T-cell (primary cell): ENCODE measurements around the gene TRPM3. TPM values are rescaled to one million over a fixed set of nuclear protein-coding genes. Genes with fewer than 3 reads are reported as not detected.

Source experiments
- ATAC-seq, 4 experiments: fragments of 200-7000 bp in 3 of 4; fragments of 150-1000 bp in 1 of 4; cut with Tn5 transposase; replicated peaks in 1 of 4; 1 replicate in 3 of 4; 2 replicates in 1 of 4; pipeline ENCODE4 v1.10.0; 2021; ENCODE audit warnings: moderate library complexity in 3 of 4, mild to moderate bottlenecking in 2 of 4, moderate number of reproducible peaks in 1 of 4
- CTCF ChIA-PET, 2 donors: fragments of 300-600 bp; sonication (Branson Sonifier 250); formaldehyde crosslinking; loops; one replicate each; lab custom pipeline; 2022; ENCODE audit warnings: antibody characterized with exemption in 2 of 2; lab: Charles Lee
- POLR2A ChIA-PET, 2 donors: fragments of 300-600 bp; sonication (Branson Sonifier 250); formaldehyde crosslinking; loops; one replicate each; lab custom pipeline; 2022; ENCODE audit warnings: antibody characterized with exemption in 2 of 2; lab: Charles Lee
- DNase-seq, 35 experiments: peaks; one replicate each; pipeline versions ENCODE4 v3.0.0 to v3.0.0-alpha.2; 2013 to 2023
- H3K27ac ChIP-seq: one replicate; pipeline ENCODE4 v1.5.1; 2013; ENCODE audit warnings: low read length
- H3K27me3 ChIP-seq, 2 experiments: replicated peaks in 1 of 2; 1 replicate in 1 of 2; 2 replicates in 1 of 2; pipeline versions ENCODE4 v1.6.1 to v1.7.0; 2013; ENCODE audit warnings: low read length in 1 of 2, mixed read lengths in 1 of 2; ENCODE audit not compliant: control insufficient read depth in 2 of 2, insufficient read depth in 2 of 2; ENCODE audit errors: extremely low read depth in 1 of 2
- H3K36me3 ChIP-seq, 2 donors: 1 replicate in 1 of 2; 2 replicates in 1 of 2; pipeline versions ENCODE4 v1.6.1 to v1.7.0; 2013; ENCODE audit warnings: low read length in 1 of 2; ENCODE audit not compliant: control insufficient read depth in 2 of 2, insufficient read depth in 1 of 2; ENCODE audit errors: extremely low read depth in 1 of 2
- H3K4me1 ChIP-seq, 2 experiments: 1 replicate in 1 of 2; 2 replicates in 1 of 2; pipeline versions ENCODE4 v1.6.1 to v1.7.0; 2013; ENCODE audit warnings: low read length in 2 of 2, mixed read lengths in 1 of 2; ENCODE audit not compliant: insufficient read depth in 2 of 2, control insufficient read depth in 1 of 2; ENCODE audit errors: extremely low read depth in 1 of 2
- H3K4me3 ChIP-seq, 2 donors: 1 replicate in 1 of 2; 2 replicates in 1 of 2; pipeline versions ENCODE4 v1.5.1 to v1.7.0; 2013; ENCODE audit warnings: mild to moderate bottlenecking in 2 of 2, low read length in 1 of 2, moderate library complexity in 1 of 2; ENCODE audit not compliant: control insufficient read depth in 1 of 2; ENCODE audit errors: extremely low read depth in 1 of 2
- H3K9me3 ChIP-seq: 2 replicates; pipeline ENCODE4 v1.7.0; 2013
- H3K27ac Mint-ChIP-seq, 2 donors: one replicate each; pipeline ENCODE4 v1.8.0; 2020 to 2021; ENCODE audit warnings: mild to moderate bottlenecking in 2 of 2, mixed read lengths in 2 of 2
- H3K27me3 Mint-ChIP-seq, 2 donors: one replicate each; pipeline ENCODE4 v1.8.0; 2021 to 2022; ENCODE audit warnings: mixed read lengths in 2 of 2
- H3K36me3 Mint-ChIP-seq: one replicate; pipeline ENCODE4 v1.8.0; 2021; ENCODE audit warnings: mixed read lengths
- H3K4me1 Mint-ChIP-seq, 3 donors: one replicate each; pipeline ENCODE4 v1.8.0; 2020 to 2022; ENCODE audit warnings: mixed read lengths in 3 of 3, mild to moderate bottlenecking in 1 of 3
- H3K4me3 Mint-ChIP-seq, 3 donors: one replicate each; pipeline ENCODE4 v1.8.0; 2020 to 2022; ENCODE audit warnings: mild to moderate bottlenecking in 3 of 3, mixed read lengths in 3 of 3, moderate library complexity in 3 of 3
- H3K9me3 Mint-ChIP-seq, 3 donors: one replicate each; pipeline ENCODE4 v1.8.0; 2020 to 2022; ENCODE audit warnings: mixed read lengths in 3 of 3
- WGBS: methylation state at CpG from one replicate; pipeline ENCODE4 v1.1.5; 2013; ENCODE audit warnings: missing lambda C conversion rate; ENCODE audit not compliant: insufficient coverage; 5-methylcytosine and 5-hydroxymethylcytosine counted together
- total RNA-seq, 35 experiments: library from RNA in 6 of 35; stranded (reverse) in 6 of 35; fragments of 120-200 nt in 1 of 35; gene quantifications; one replicate each; pipeline versions ENCODE4 v1.2.1 to v1.2.4 and lab custom pipeline; 2013 to 2026

The TRPM3 gene
- total RNA-seq, 5 donors from 2014 or later (not counting 1 experiment from before 2014, with no cell fraction given) = not detected

DNA sequence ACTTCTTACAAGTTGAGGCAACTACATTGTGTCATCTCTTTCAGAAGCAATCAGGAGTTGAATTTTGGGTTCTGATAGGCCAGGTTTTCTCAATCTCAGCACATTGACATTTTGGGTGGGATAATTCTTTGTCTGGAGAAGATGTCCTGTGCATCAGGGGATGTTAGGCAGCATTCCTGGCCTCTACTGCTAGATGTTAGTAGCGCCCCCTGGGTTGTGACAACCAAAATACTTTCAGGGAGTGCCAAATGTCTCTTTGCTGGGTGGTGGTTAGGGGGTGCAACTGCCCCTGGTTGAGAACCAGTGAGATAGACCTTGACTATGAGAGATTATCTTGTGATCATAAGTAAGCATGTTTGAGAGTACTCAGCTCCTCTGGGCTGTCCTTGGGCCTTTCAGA lies 542.7 kb downstream of the TRPM3 start:
- Mint-ChIP-seq H3K27me3 (no peaks in the 10 kb centered on the region), H3K36me3 (no peaks in the 10 kb centered on the region), H3K4me1 (peaks cover 0 to 6% (median 0%) of the 10 kb centered on the region in 3 donors), H3K9me3 (no peaks in the 10 kb centered on the region), H3K27ac (no peak overlapping the region), H3K4me3 (no peak overlapping the region)
- WGBS = 50% methylated on average over 1 of the region's 1 CpG
- H3K4me1 ChIP-seq = no peaks in the 10 kb centered on the region
- no peak overlapping the region for H3K4me3 ChIP-seq
- ChIA-PET POLR2A (no interaction called here), CTCF (interaction anchor here (0.7 to 1.5 kb wide), 3 partner anchors 24 to 239 kb away, joined by 3 to 5 read pairs (median 5); no protein-coding TSS in a partner anchor)
- ATAC-seq = no peak
- H3K36me3 ChIP-seq = no peaks in the 10 kb centered on the region
- no peaks in the 10 kb centered on the region for H3K9me3 ChIP-seq
- H3K27ac ChIP-seq = no peak overlapping the region
- peak in 1 of 35 experiments; percentile 25 for DNase-seq
- H3K27me3 ChIP-seq = no peaks in the 10 kb centered on the region

DNA sequence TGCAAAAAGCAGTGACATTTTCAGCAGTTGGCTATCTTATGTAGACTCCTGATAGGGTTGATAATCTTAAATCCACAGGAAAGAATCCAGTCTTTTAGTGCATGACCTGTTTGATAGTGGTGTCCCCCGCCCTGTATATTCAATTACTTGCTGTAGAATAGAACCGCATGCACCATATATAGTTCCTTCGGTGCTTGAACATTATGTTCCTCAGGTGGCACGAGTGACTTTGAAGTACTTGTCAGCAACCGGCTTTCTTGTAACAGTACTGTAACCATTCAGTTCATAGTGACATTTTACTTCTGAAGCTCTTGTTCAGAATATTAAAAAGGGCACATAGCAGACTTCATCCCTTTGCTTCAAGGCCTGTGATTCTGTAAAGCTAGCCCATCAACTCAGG lies 543.8 kb downstream of the TRPM3 start:
- H3K4me3 Mint-ChIP-seq = no peak overlapping the region
- H3K27me3 Mint-ChIP-seq = no peaks in the 10 kb centered on the region
- ChIA-PET CTCF (interaction anchor here (0.7 kb wide), 2 partner anchors 93 to 197 kb away, joined by 3 to 14 read pairs; no protein-coding TSS in a partner anchor), POLR2A (interaction anchor here in 1 of 2 donors (0.6 kb wide), 1 partner anchor 45 kb away, joined by 12 read pairs; no protein-coding TSS in a partner anchor)
- no peaks in the 10 kb centered on the region for H3K27me3 ChIP-seq
- no peaks in the 10 kb centered on the region for H3K4me1 ChIP-seq
- H3K36me3 Mint-ChIP-seq = no peaks in the 10 kb centered on the region
- H3K4me3 ChIP-seq = no peak overlapping the region
- no peak for ATAC-seq
- no peaks in the 10 kb centered on the region for H3K9me3 ChIP-seq
- H3K36me3 ChIP-seq = no peaks in the 10 kb centered on the region
- no peak overlapping the region for H3K27ac Mint-ChIP-seq
- no peak overlapping the region for H3K27ac ChIP-seq
- H3K9me3 Mint-ChIP-seq = no peaks in the 10 kb centered on the region
- 97% methylated on average over 5 of the region's 5 CpGs for WGBS
- H3K4me1 Mint-ChIP-seq = peaks cover 0 to 6% (median 0%) of the 10 kb centered on the region in 3 donors
- no peak for DNase-seq

- H3K27ac Mint-ChIP-seq = no peak overlapping the region
- Histone ChIP-seq H3K4me1 (no peaks in the 10 kb centered on the region), H3K9me3 (no peaks in the 10 kb centered on the region), H3K27ac (no peak overlapping the region), H3K36me3 (no peaks in the 10 kb centered on the region), H3K27me3 (no peaks in the 10 kb centered on the region), H3K4me3 (no peak overlapping the region)
- no peak for DNase-seq
- 100% methylated on average over 1 of the region's 2 CpGs for WGBS
- ATAC-seq = no peak
- H3K27me3 Mint-ChIP-seq = no peaks in the 10 kb centered on the region
- H3K4me3 Mint-ChIP-seq = no peak overlapping the region
- H3K9me3 Mint-ChIP-seq = no peaks in the 10 kb centered on the region
- peaks cover 0 to 6% (median 0%) of the 10 kb centered on the region in 3 donors for H3K4me1 Mint-ChIP-seq
- CTCF ChIA-PET = no interaction called here
- no peaks in the 10 kb centered on the region for H3K36me3 Mint-ChIP-seq
- POLR2A ChIA-PET = no interaction called here
These were observed 545.3 kb downstream of the TRPM3 start for GRCh38 chr9:70576116-70576515.

- Mint-ChIP-seq H3K27me3 (no peaks in the 10 kb centered on the region), H3K27ac (peak overlapping the region in 1 of 2 donors; percentile 44), H3K36me3 (no peaks in the 10 kb centered on the region), H3K4me3 (no peak overlapping the region), H3K4me1 (peaks cover 0 to 6% (median 0%) of the 10 kb centered on the region in 3 donors), H3K9me3 (no peaks in the 10 kb centered on the region)
- H3K36me3 ChIP-seq = no peaks in the 10 kb centered on the region
- H3K27ac ChIP-seq = no peak overlapping the region
- no peaks in the 10 kb centered on the region for H3K4me1 ChIP-seq
- ChIA-PET CTCF (interaction anchor here (0.6 to 1.2 kb wide), 2 partner anchors 28 to 83 kb away, joined by 5 to 6 read pairs; no protein-coding TSS in a partner anchor), POLR2A (interaction anchor here in 1 of 2 donors (0.7 kb wide), 1 partner anchor 751 kb away, joined by 9 read pairs; no protein-coding TSS in a partner anchor)
- ATAC-seq (no peak), DNase-seq (no peak)
- H3K4me3 ChIP-seq = no peak overlapping the region
- no peaks in the 10 kb centered on the region for H3K9me3 ChIP-seq
- no peaks in the 10 kb centered on the region for H3K27me3 ChIP-seq
- 86% methylated on average over 1 of the region's 2 CpGs for WGBS
These were observed 547.1 kb downstream of the TRPM3 start for GRCh38 chr9:70574151-70574837.

DNA sequence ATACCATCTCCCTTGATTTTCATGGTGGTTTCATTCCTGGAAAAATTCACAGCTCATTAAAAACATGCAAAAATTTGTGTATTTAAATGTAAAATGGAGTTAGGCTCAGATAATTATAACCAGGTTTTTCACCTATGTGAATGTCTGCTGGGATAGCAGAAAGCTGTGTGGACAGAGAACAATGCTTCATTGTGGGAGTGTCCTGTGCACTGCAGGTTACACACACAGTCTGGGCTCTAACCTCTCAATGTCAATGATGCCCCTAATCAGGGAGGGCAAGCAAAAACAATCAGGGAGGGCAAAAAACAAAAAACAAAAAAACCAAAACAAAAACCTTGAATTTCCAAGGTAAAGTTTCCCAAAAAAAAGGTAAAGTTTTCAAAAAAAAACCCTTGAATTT lies 548.1 kb downstream of the TRPM3 start:
- ATAC-seq = no peak
- no peak overlapping the region for H3K27ac ChIP-seq
- no peak for DNase-seq
- H3K9me3 ChIP-seq = no peaks in the 10 kb centered on the region
- peaks cover 0 to 6% (median 0%) of the 10 kb centered on the region in 3 donors for H3K4me1 Mint-ChIP-seq
- ChIA-PET CTCF (interaction anchor here (0.5 to 0.6 kb wide), 2 partner anchors 14 to 154 kb away, joined by 4 read pairs; no protein-coding TSS in a partner anchor), POLR2A (interaction anchor here in 1 of 2 donors (0.6 kb wide), 1 partner anchor 215 kb away, joined by 4 read pairs; no protein-coding TSS in a partner anchor)
- H3K27ac Mint-ChIP-seq = no peak overlapping the region
- H3K4me1 ChIP-seq = no peaks in the 10 kb centered on the region
- H3K27me3 Mint-ChIP-seq = no peaks in the 10 kb centered on the region
- no peaks in the 10 kb centered on the region for H3K36me3 Mint-ChIP-seq
- H3K27me3 ChIP-seq = no peaks in the 10 kb centered on the region
- H3K4me3 ChIP-seq = no peak overlapping the region
- H3K4me3 Mint-ChIP-seq = no peak overlapping the region
- no peaks in the 10 kb centered on the region for H3K36me3 ChIP-seq
- H3K9me3 Mint-ChIP-seq = no peaks in the 10 kb centered on the region

DNA sequence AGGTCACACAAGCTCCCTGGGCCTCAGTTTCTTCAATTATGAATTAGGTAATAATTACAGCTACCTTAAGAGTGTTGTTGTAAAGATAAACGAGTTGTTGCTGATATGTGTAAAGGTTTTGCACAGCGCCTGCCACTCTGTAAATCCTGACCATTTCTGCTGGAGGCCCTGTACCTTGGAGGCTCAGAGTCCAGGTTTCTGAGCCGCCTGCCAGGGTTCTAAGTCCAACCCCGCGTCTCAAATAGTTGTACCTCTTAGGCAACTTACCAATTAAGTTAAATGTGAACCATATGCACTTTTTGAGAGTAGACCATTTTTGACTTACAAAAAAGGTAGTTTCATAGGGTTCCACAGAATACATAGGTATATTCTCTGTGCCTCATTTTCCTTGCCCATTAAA lies 550.2 kb downstream of the TRPM3 start:
- CTCF ChIA-PET = interaction anchor here in 1 of 2 donors (0.6 kb wide), 1 partner anchor 1523 kb away, joined by 3 read pairs; no protein-coding TSS in a partner anchor
- no peaks in the 10 kb centered on the region for H3K36me3 ChIP-seq
- H3K36me3 Mint-ChIP-seq = no peaks in the 10 kb centered on the region
- ATAC-seq = no peak
- no peak overlapping the region for H3K27ac ChIP-seq
- H3K4me1 ChIP-seq = peaks cover 0 to under 1% of the 10 kb centered on the region in 2 experiments
- H3K27me3 ChIP-seq = no peaks in the 10 kb centered on the region
- no peak overlapping the region for H3K4me3 ChIP-seq
- WGBS = 100% methylated on average over 1 of the region's 5 CpGs
- no peaks in the 10 kb centered on the region for H3K9me3 ChIP-seq
- no peak for DNase-seq
- H3K4me1 Mint-ChIP-seq = peaks cover 3 to 11% (median 3%) of the 10 kb centered on the region in 3 donors
- no peak overlapping the region for H3K27ac Mint-ChIP-seq
- no peaks in the 10 kb centered on the region for H3K9me3 Mint-ChIP-seq
- no peaks in the 10 kb centered on the region for H3K27me3 Mint-ChIP-seq
- POLR2A ChIA-PET = no interaction called here
- H3K4me3 Mint-ChIP-seq = no peak overlapping the region
